ACHN (cell line): ENCODE measurements around the gene NPIPA1.
A peak's percentile ranks its signal among the peaks of the same experiment; 100 is the strongest.
"Not testable (repeated sequence)": the region's sequence is repeated elsewhere in the genome, so short reads cannot be mapped to it uniquely, and the experiment has no call there.

Experiments used
- DNase-seq: peaks from one replicate; pipeline ENCODE4 v3.0.0-alpha.2; 2015
- in situ Hi-C: cut with HindIII; loops from 2 replicates; pipeline ENCODE4 v1.10.0; 2017; ENCODE audit warnings: low sequenced_read_pairs, low pct_ligation_motif_present, low pct_unique_long_range_greater_than_20kb

NPIPA1 gene

GRCh38 chr16:14924982-14925381 is 12.3 kb upstream of the NPIPA1 start:
- DNase-seq, in situ Hi-C loops: not testable (repeated sequence)

GRCh38 chr16:14928064-14928714 is 9.1 kb upstream of the NPIPA1 start:
- peak; percentile 4 for DNase-seq
- in situ Hi-C loops: not testable (repeated sequence)

DNA sequence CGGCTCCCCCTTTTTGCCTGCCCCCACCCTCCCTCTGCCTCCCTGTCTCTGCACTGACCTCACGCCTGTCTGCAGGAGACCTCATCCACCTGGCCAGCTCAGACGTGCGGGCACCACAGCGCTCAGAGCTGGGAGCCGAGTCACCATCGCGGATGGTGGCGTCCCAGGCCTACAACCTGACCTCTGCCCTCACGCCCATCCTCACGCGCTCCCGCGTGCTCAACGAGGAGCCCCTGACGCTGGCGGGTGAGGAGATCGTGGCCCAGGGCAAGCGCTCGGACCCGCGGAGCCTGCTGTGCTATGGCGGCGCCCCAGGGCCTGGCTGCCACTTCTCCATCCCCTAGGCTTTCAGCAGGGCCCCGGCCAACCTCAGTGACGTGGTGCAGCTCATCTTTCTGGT is 8.1 kb upstream of the NPIPA1 start:
- DNase-seq, in situ Hi-C loops: not testable (repeated sequence)

DNA sequence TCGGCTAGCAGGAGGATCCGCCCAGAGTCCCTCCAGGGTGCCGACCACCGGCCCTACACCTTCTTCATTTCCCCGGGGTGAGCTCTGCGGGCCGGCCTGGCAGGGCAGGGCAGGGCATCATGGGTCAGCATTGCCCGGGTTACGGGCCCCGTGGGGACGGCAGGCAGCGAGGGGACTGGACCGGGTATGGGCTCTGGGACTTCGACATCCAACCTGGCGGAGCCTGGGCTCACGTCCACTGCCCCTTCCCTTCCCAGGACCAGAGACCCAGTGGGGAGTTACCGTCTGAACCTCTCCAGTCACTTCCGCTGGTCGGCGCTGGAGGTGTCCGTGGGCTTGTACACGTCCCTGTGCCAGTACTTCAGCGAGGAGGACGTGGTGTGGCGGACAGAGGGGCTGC is 7.0 kb upstream of the NPIPA1 start:
- DNase-seq, in situ Hi-C loops: not testable (repeated sequence)

DNA sequence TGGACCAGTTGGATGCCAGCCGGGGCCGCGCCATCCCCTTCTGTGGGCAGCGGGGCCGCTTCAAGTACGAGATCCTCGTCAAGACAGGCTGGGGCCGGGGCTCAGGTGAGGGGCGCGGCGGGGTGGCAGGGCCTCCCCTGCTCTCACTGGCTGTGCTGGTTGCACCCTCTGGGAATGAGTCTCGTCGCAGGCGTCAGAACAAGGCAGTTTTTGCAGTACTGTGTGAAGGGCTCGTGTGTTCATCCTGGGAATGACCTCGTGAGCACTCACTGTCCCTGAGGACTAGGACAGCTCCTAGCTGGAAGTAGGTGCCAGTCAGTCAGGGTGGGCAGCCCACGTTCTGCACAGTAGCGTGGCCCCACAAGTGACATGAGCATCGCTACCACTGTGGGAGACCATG is 6.3 kb upstream of the NPIPA1 start:
- DNase-seq, in situ Hi-C loops: not testable (repeated sequence)

- in situ Hi-C loops, DNase-seq: not testable (repeated sequence)
These were observed 4.5 kb upstream of the NPIPA1 start for GRCh38 chr16:14932581-14933375.

DNA sequence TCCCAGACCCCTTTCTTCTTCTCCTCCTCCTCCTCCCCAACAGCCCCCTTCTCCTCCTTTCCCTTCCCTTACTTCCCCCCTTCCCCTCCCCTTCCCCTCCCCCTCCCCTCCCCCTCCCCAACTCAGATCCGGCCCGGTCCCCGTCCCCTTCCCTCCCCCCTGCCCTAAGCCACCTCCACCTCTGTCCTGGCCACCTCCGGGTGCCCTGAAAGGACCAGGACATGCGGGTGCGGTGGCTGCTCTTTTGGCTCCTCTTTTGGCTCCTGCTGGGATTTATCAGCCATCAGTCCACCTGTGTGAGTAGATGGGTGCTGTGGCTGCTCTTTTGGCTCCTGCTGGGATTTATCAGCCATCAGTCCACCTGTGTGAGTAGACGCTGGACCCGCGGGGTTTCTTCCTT is 751 bp downstream of the NPIPA1 start:
- DNase-seq, in situ Hi-C loops: not testable (repeated sequence)

- in situ Hi-C loops, DNase-seq: not testable (repeated sequence)
These were observed 5.4 kb downstream of the NPIPA1 start for GRCh38 chr16:14942686-14943085.

- DNase-seq: no peak
- in situ Hi-C loops: no loop called here
These were observed 18.4 kb downstream of the NPIPA1 start for GRCh38 chr16:14955546-14956231.

GRCh38 chr16:14957576-14958322 is 20.5 kb downstream of the NPIPA1 start:
- in situ Hi-C loops: no loop called here
- DNase-seq: no peak

GRCh38 chr16:14958323-14958600 is 21.0 kb downstream of the NPIPA1 start:
- no peak for DNase-seq
- in situ Hi-C loops: no loop called here

- no peak for DNase-seq
- in situ Hi-C loops: no loop called here
These were observed 21.7 kb downstream of the NPIPA1 start for GRCh38 chr16:14958970-14959369.

- in situ Hi-C loops: no loop called here
- DNase-seq: no peak
These were observed 24.4 kb downstream of the NPIPA1 start for GRCh38 chr16:14961405-14962186.

- DNase-seq: no peak
- in situ Hi-C loops: no loop called here
These were observed 26.3 kb downstream of the NPIPA1 start for GRCh38 chr16:14963281-14964173.

DNA sequence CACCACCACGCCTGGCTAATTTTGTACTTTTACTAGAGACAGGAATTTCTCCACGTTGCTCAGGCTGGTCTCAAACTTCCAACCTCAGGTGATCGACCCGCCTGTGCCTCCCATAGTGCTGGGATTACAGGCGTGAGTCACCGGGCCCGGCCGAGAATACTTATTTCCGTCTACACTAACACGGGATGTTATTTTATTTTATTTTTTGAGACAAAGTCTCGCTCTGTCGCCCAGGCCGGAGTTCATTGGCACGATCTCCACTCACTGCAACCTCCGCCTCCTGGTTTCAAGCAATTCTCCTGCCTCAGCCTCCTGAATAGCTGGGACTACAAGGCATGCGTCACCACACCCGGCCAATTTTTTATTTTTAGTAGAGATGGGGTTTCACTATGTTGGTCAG is 28.1 kb downstream of the NPIPA1 start:
- in situ Hi-C loops: no loop called here
- DNase-seq: no peak

- in situ Hi-C loops, DNase-seq: not testable (repeated sequence)
These were observed 32.6 kb downstream of the NPIPA1 start for GRCh38 chr16:14969795-14970194.

DNA sequence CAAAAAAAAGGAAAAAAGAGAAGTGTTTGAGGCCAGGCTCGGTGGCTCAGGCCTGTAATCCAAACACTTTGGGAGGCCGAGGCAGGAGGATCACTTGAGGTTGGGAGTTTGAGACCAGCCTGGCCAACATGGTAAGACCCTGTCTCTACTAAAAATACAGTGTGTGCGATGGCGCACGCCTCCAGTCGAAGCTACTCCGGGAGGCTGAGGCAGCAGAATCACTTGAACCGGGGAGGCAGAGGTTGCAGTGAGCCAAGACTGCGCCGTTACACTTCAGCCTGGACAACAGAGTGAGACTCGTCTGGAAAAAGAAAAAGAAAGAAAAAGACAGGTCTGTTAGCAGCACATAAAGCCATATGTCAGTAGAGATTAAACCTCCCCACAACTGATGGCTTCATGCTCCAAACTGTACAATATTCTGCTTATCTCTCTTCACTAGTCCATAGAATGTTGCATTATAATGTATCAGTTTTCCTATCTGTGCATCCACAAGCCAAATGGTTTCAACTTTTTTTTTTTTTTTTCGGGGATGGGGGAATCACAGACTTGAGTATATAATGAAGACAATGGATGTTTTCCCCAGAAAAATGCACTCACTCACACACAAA is 34.5 kb downstream of the NPIPA1 start:
- in situ Hi-C loops, DNase-seq: not testable (repeated sequence)
